IPS-NIHi7 (cell line): ENCODE data around the gene CEBPG.

ENCODE experiments used
- DNase-seq: peaks from one replicate; pipeline ENCODE4 v3.0.0; 2012; ENCODE audit warnings: mixed read lengths; ENCODE audit errors: extremely low spot score

Gene CEBPG

GRCh38 chr19:33350538-33351309 is 22.8 kb upstream of the CEBPG start:
- no peak for DNase-seq

- DNase-seq = no peak
Observed at GRCh38 chr19:33355535-33355934, 18.0 kb upstream of the CEBPG start.

GRCh38 chr19:33357556-33357955 is 16.0 kb upstream of the CEBPG start:
- no peak for DNase-seq

- DNase-seq = no peak
Observed at GRCh38 chr19:33358408-33358807, 15.1 kb upstream of the CEBPG start.

GRCh38 chr19:33359581-33359980 is 13.9 kb upstream of the CEBPG start:
- no peak for DNase-seq

- DNase-seq = no peak
Observed at GRCh38 chr19:33362508-33363228, 10.8 kb upstream of the CEBPG start.

GRCh38 chr19:33363476-33363875 is 10.0 kb upstream of the CEBPG start:
- DNase-seq = no peak

GRCh38 chr19:33365691-33366090 is 7.8 kb upstream of the CEBPG start:
- DNase-seq = no peak

GRCh38 chr19:33366127-33366526 is 7.4 kb upstream of the CEBPG start:
- no peak for DNase-seq

GRCh38 chr19:33366897-33367296 is 6.6 kb upstream of the CEBPG start:
- DNase-seq = no peak

GRCh38 chr19:33368074-33368864 is 5.2 kb upstream of the CEBPG start:
- DNase-seq = no peak

GRCh38 chr19:33370783-33371182 is 2.7 kb upstream of the CEBPG start:
- no peak for DNase-seq

GRCh38 chr19:33374236-33374714 is 766 bp downstream of the CEBPG start:
- no peak for DNase-seq

GRCh38 chr19:33375156-33375836 is 1.8 kb downstream of the CEBPG start:
- no peak for DNase-seq

- DNase-seq = no peak
Observed at GRCh38 chr19:33375837-33376159, 2.3 kb downstream of the CEBPG start.

GRCh38 chr19:33376423-33376822 is 2.9 kb downstream of the CEBPG start:
- no peak for DNase-seq

- DNase-seq = no peak
Observed at GRCh38 chr19:33376941-33377557, 3.5 kb downstream of the CEBPG start.

GRCh38 chr19:33377586-33378475 is 4.3 kb downstream of the CEBPG start:
- DNase-seq = no peak

- DNase-seq = no peak
Observed at GRCh38 chr19:33379151-33379829, 5.8 kb downstream of the CEBPG start.

GRCh38 chr19:33381101-33381500 is 7.6 kb downstream of the CEBPG start:
- no peak for DNase-seq
